H1 (cell line): ENCODE measurements around the gene IGF1. TPM values are rescaled to one million over a fixed set of nuclear protein-coding genes. Genes with fewer than 3 reads are reported as not detected.

Experiments used
- CTCF ChIA-PET: fragments of 300-600 bp; sonication (Branson Sonifier 250); formaldehyde crosslinking; loops from one replicate; lab custom pipeline; 2021; ENCODE audit not compliant: partially characterized antibody; lab: Charles Lee
- POLR2A ChIA-PET: fragments of 300-600 bp; sonication (Branson Sonifier 250); formaldehyde crosslinking; loops from one replicate; lab custom pipeline; 2021; ENCODE audit warnings: inconsistent platforms; ENCODE audit not compliant: partially characterized antibody; lab: Charles Lee
- DNase-seq, 2 experiments: peaks; one replicate each; pipeline versions ENCODE4 v3.0.0 to v3.0.0-alpha.2; 2010 to 2022; ENCODE audit warnings: low spot score in 2 of 2, low read depth in 1 of 2, mixed read lengths in 1 of 2
- FAIRE-seq: peaks from 2 replicates; lab custom pipeline; 2011; peaks lifted over from hg19 to GRCh38; lab: Jason Lieb, UNC
- H2AFZ ChIP-seq: 2 replicates; pipeline ENCODE4 v1.8.1; 2012; ENCODE audit warnings: low read length, inconsistent platforms
- H2AK5ac ChIP-seq: 2 replicates; pipeline ENCODE4 v1.6.1; 2013; ENCODE audit warnings: low read depth, low read length
- H2BK120ac ChIP-seq: replicated peaks from 2 replicates; pipeline ENCODE3; 2013; ENCODE audit warnings: low read depth, low read length, inconsistent platforms
- H2BK12ac ChIP-seq: 2 replicates; pipeline ENCODE4 v1.6.1; 2013; ENCODE audit warnings: low read depth, low read length
- H2BK15ac ChIP-seq: 2 replicates; pipeline ENCODE4 v1.6.1; 2013; ENCODE audit warnings: low read length
- H2BK20ac ChIP-seq: 2 replicates; pipeline ENCODE4 v1.6.1; 2013; ENCODE audit warnings: low read length
- H2BK5ac ChIP-seq: 2 replicates; pipeline ENCODE4 v1.6.1; 2013; ENCODE audit warnings: low read depth, low read length
- H3K14ac ChIP-seq: 2 replicates; pipeline ENCODE4 v1.6.1; 2013; ENCODE audit warnings: inconsistent platforms; ENCODE audit not compliant: insufficient read length
- H3K18ac ChIP-seq: 2 replicates; pipeline ENCODE4 v1.6.1; 2013; ENCODE audit warnings: low read length; ENCODE audit errors: extremely low read depth
- H3K23ac ChIP-seq: 2 replicates; pipeline ENCODE4 v1.6.1; 2013; ENCODE audit warnings: inconsistent platforms; ENCODE audit not compliant: insufficient read length
- H3K23me2 ChIP-seq: 2 replicates; pipeline ENCODE4 v1.6.1; 2013; ENCODE audit warnings: low read depth, low read length
- H3K27ac ChIP-seq: 2 replicates; pipeline ENCODE4 v1.6.1; 2011; ENCODE audit warnings: low read depth, low read length, inconsistent platforms
- H3K27me3 ChIP-seq, 4 experiments: replicated peaks in 1 of 4; 1 replicate in 1 of 4; 2 replicates in 3 of 4; pipeline versions ENCODE4 v1.6.1 to v1.8.1; 2011 to 2013; ENCODE audit warnings: low read length in 3 of 4, mild to moderate bottlenecking in 3 of 4, inconsistent platforms in 2 of 4, mixed read lengths in 2 of 4, moderate library complexity in 1 of 4; ENCODE audit not compliant: control insufficient read depth in 3 of 4, insufficient read depth in 3 of 4; ENCODE audit errors: extremely low read depth in 1 of 4
- H3K36me3 ChIP-seq, 4 experiments: 2 replicates each; pipeline versions ENCODE4 v1.6.1 to v1.8.1; 2011 to 2013; ENCODE audit warnings: mild to moderate bottlenecking in 4 of 4, low read length in 3 of 4, moderate library complexity in 2 of 4, control low read depth in 1 of 4, inconsistent platforms in 1 of 4; ENCODE audit not compliant: insufficient read depth in 4 of 4, control insufficient read depth in 2 of 4
- H3K4ac ChIP-seq: replicated peaks from 2 replicates; pipeline ENCODE3; 2013; ENCODE audit warnings: low read length, low read depth, mixed read lengths, inconsistent platforms; ENCODE audit not compliant: insufficient read length
- H3K4me1 ChIP-seq, 4 experiments: replicated peaks in 1 of 4; 1 replicate in 1 of 4; 2 replicates in 3 of 4; pipeline versions ENCODE4 v1.6.1 to v1.8.1; 2011 to 2013; ENCODE audit warnings: low read length in 3 of 4, inconsistent platforms in 2 of 4, mixed read lengths in 1 of 4; ENCODE audit not compliant: insufficient read depth in 4 of 4, control insufficient read depth in 3 of 4
- H3K4me2 ChIP-seq, 2 experiments: 2 replicates each; pipeline versions ENCODE4 v1.6.1 to v1.8.1; 2011 to 2013; ENCODE audit warnings: low read depth in 2 of 2, low read length in 2 of 2, control low read depth in 1 of 2, inconsistent platforms in 1 of 2, mild to moderate bottlenecking in 1 of 2; ENCODE audit not compliant: insufficient read depth in 1 of 2
- H3K4me3 ChIP-seq, 4 experiments: fragments of 200-600, 300-600 bp in 1 of 4; sonication (generic), shearing (Covaris generic), sonication (Bioruptor Twin) in 1 of 4; 2 replicates each; pipeline versions ENCODE4 v1.5.1 to v1.8.1; 2011 to 2016; ENCODE audit warnings: low read length in 4 of 4, low read depth in 3 of 4, control low read depth in 2 of 4, inconsistent platforms in 2 of 4, mild to moderate bottlenecking in 2 of 4, mixed read lengths in 1 of 4, moderate library complexity in 1 of 4; ENCODE audit not compliant: insufficient read depth in 2 of 4; ENCODE audit errors: extremely low read depth in 1 of 4
- H3K56ac ChIP-seq: replicated peaks from 2 replicates; pipeline ENCODE3; 2013; ENCODE audit warnings: low read depth, mild to moderate bottlenecking, mixed read lengths, low read length, inconsistent platforms; ENCODE audit not compliant: insufficient read length
- H3K79me1 ChIP-seq: 2 replicates; pipeline ENCODE4 v1.6.1; 2013; ENCODE audit warnings: low read depth, low read length, control low read depth
- H3K79me2 ChIP-seq, 2 experiments: 2 replicates each; pipeline versions ENCODE4 v1.6.1 to v1.8.1; 2012 to 2013; ENCODE audit warnings: low read length in 2 of 2, mild to moderate bottlenecking in 2 of 2, inconsistent platforms in 1 of 2; ENCODE audit not compliant: insufficient read depth in 2 of 2, control insufficient read depth in 1 of 2
- H3K9ac ChIP-seq, 4 experiments: replicated peaks in 1 of 4; 1 replicate in 1 of 4; 2 replicates in 3 of 4; pipeline versions ENCODE4 v1.6.1 to v1.8.1; 2011 to 2013; ENCODE audit warnings: low read depth in 3 of 4, low read length in 3 of 4, control low read depth in 2 of 4, mild to moderate bottlenecking in 2 of 4, moderate library complexity in 2 of 4, inconsistent platforms in 1 of 4; ENCODE audit errors: extremely low read depth in 1 of 4
- H3K9me3 ChIP-seq, 2 experiments: 2 replicates each; pipeline versions ENCODE4 v1.6.1 to v1.8.1; 2012 to 2013; ENCODE audit warnings: mild to moderate bottlenecking in 2 of 2, moderate library complexity in 2 of 2, control low read depth in 1 of 2, inconsistent platforms in 1 of 2, low read depth in 1 of 2, low read length in 1 of 2, mixed read lengths in 1 of 2; ENCODE audit not compliant: insufficient read depth in 2 of 2
- H4K20me1 ChIP-seq, 2 experiments: replicated peaks in 1 of 2; 2 replicates each; pipeline versions ENCODE3 to v1.8.1; 2011 to 2013; ENCODE audit warnings: inconsistent platforms in 2 of 2, low read length in 2 of 2, mild to moderate bottlenecking in 1 of 2; ENCODE audit not compliant: insufficient read depth in 2 of 2, control insufficient read depth in 1 of 2
- H4K5ac ChIP-seq: 2 replicates; pipeline ENCODE4 v1.6.1; 2013; ENCODE audit warnings: low read length, low read depth, mixed read lengths, inconsistent platforms; ENCODE audit not compliant: insufficient read length
- H4K8ac ChIP-seq: 2 replicates; pipeline ENCODE4 v1.8.0; 2013; ENCODE audit warnings: mild to moderate bottlenecking, moderate library complexity, low read length, inconsistent platforms; ENCODE audit not compliant: insufficient read depth; ENCODE audit errors: extremely low read depth
- H4K91ac ChIP-seq: replicated peaks from 2 replicates; pipeline ENCODE3; 2013; ENCODE audit warnings: low read length, mixed read lengths, inconsistent platforms; ENCODE audit not compliant: insufficient read length
- HDAC2 ChIP-seq, 2 experiments: fragments of 300-600 bp in 1 of 2; sonication (generic) in 1 of 2; IDR thresholded peaks; 2 replicates each; pipeline ENCODE4 v1.6.1; 2011 to 2012; ENCODE audit warnings: low read depth in 2 of 2, low read length in 2 of 2, mild to moderate bottlenecking in 2 of 2, moderate library complexity in 2 of 2, borderline replicate concordance in 1 of 2, inconsistent platforms in 1 of 2
- RAD21 ChIP-seq, 2 experiments: IDR thresholded peaks in 1 of 2; conservative IDR thresholded peaks in 1 of 2; 2 replicates each; pipeline ENCODE4 v1.6.1; 2011; ENCODE audit warnings: low read depth in 2 of 2, low read length in 2 of 2, improper control_type of control experiment in 1 of 2, inconsistent platforms in 1 of 2, mild to moderate bottlenecking in 1 of 2, moderate library complexity in 1 of 2
- RBBP5 ChIP-seq: IDR thresholded peaks from 2 replicates; pipeline ENCODE4 v1.7.1; 2012; ENCODE audit warnings: low read depth, mild to moderate bottlenecking, inconsistent platforms, low read length, moderate library complexity, borderline replicate concordance
- TCF12 ChIP-seq: IDR thresholded peaks from 2 replicates; pipeline ENCODE4 v1.6.1; 2011; ENCODE audit warnings: low read depth, mild to moderate bottlenecking, low read length
- WGBS, 2 experiments: shearing (Covaris generic) in 1 of 2; methylation state at CpG; one replicate each; pipeline versions ENCODE4 v1.1.6 to v1.1.7; 2013 to 2015; ENCODE audit warnings: low lambda C conversion rate in 2 of 2, mixed read lengths in 2 of 2, inconsistent platforms in 1 of 2, low coverage in 1 of 2, missing lambda C conversion rate in 1 of 2; ENCODE audit not compliant: insufficient replicate concordance in 2 of 2, insufficient coverage in 1 of 2, insufficient read length in 1 of 2; ENCODE audit errors: extremely low coverage in 1 of 2, missing lambda C conversion rate in 1 of 2; 5-methylcytosine and 5-hydroxymethylcytosine counted together
- polyA plus RNA-seq, 7 experiments: library from polyadenylated mRNA; depleted of rRNA in 3 of 7; stranded (reverse) in 5 of 7; unstranded in 2 of 7; fragments of >200 nt in 5 of 7; fragments of 200-250 nt in 2 of 7; gene quantifications; 1 replicate in 5 of 7; 2 replicates in 1 of 7; 4 replicates in 1 of 7; pipeline versions ENCODE4 v1.2.1 to v1.2.3, GENCODE V29; 2011 to 2013; ENCODE audit warnings: missing spikeins in 2 of 7, mixed read lengths in 2 of 7
- total RNA-seq: library from RNA; stranded (reverse); fragmentation: NEBNext Ultra II Directional; extraction: Animal tissue kit (Norgen Biotek cat#: 25700); gene quantifications from 2 replicates; pipeline ENCODE4 v1.2.1, GENCODE V29; 2021

Gene IGF1
- total and polyA plus RNA-seq, 2 of the 8 experiments (the other 6 are each of a cell fraction or from before 2014, with no cell fraction given): not detected

GRCh38 chr12:102437511-102437910 is 42.9 kb downstream of the IGF1 start:
- Histone ChIP-seq H4K20me1 (no peaks in the 10 kb centered on the region), H2BK5ac (no peak overlapping the region), H3K9me3 (no peaks in the 10 kb centered on the region), H3K4ac (no peak overlapping the region), H3K4me3 (no peak overlapping the region), H2AFZ (no peak overlapping the region), H4K5ac (no peak overlapping the region), H3K9ac (no peak overlapping the region), H3K23me2 (no peaks in the 10 kb centered on the region), H3K36me3 (no peaks in the 10 kb centered on the region), H3K4me1 (no peaks in the 10 kb centered on the region), H3K27ac (no peak overlapping the region), H3K79me1 (no peaks in the 10 kb centered on the region), H3K14ac (no peak overlapping the region), H2BK12ac (no peak overlapping the region), H3K56ac (no peak overlapping the region), H2BK15ac (no peak overlapping the region), H4K91ac (no peak overlapping the region)
- ChIA-PET CTCF (interaction anchor here (0.6 kb wide), 1 partner anchor 1140 kb away, joined by 3 read pairs; no protein-coding TSS in a partner anchor), POLR2A (no interaction called here)
- no peak for TF ChIP-seq RBBP5
- no peak for TF ChIP-seq RAD21 (IDR thresholded peaks at IDR 0.05 in 1 of 2, conservative IDR thresholded peaks at IDR 0.05 in 1 of 2; ENCODE audit: low read depth in 2 of 2, low read length in 2 of 2)
- TF ChIP-seq TCF12: no peak
- no peak for TF ChIP-seq HDAC2 (IDR thresholded peaks at IDR 0.05; ENCODE audit: borderline replicate concordance in 1 of 2, low read depth in 2 of 2, low read length in 2 of 2)
- TF ChIP-seq, all 59 proteins: peak for 0
- DNase-seq (no peak), FAIRE-seq (no peak)
- Histone ChIP-seq H3K27me3 (no peaks in the 10 kb centered on the region), H3K79me2 (no peaks in the 10 kb centered on the region), H3K18ac (no peak overlapping the region), H2AK5ac (no peak overlapping the region), H2BK120ac (no peak overlapping the region), H2BK20ac (no peak overlapping the region), H3K4me2 (no peak overlapping the region), H3K23ac (no peak overlapping the region), H4K8ac (no peak overlapping the region)
- WGBS, 2 experiments: 98% methylated on average over 3 of the region's 3 CpGs; no CpG with 5 or more reads in 1 of the 2 experiments
